Sigmoid colon (tissue), 4 donors: ENCODE measurements around the gene SLC15A1.

ENCODE experiments used
- CTCF ChIP-seq, 4 experiments: fragments of 450-650 bp in 3 of 4; fragments of 200-600 bp in 1 of 4; IDR thresholded peaks; one replicate each; pipeline ENCODE4 v1.5.1; 2016 to 2019; ENCODE audit warnings: antibody characterized with exemption in 4 of 4, mild to moderate bottlenecking in 3 of 4, moderate library complexity in 2 of 4
- EP300 ChIP-seq, 4 donors: sonication (generic); formaldehyde crosslinking; IDR thresholded peaks; one replicate each; pipeline ENCODE4 v1.6.1; 2017; ENCODE audit warnings: antibody characterized with exemption in 4 of 4
- POLR2A ChIP-seq, 2 donors: fragments of 450-650 bp; IDR thresholded peaks; one replicate each; pipeline ENCODE4 v1.6.1; 2016; ENCODE audit warnings: antibody characterized with exemption in 2 of 2, mild to moderate bottlenecking in 2 of 2, moderate library complexity in 2 of 2
- POLR2AphosphoS5 ChIP-seq, 4 donors: sonication (generic); formaldehyde crosslinking; IDR thresholded peaks; one replicate each; pipeline ENCODE4 v1.6.1; 2017; ENCODE audit warnings: antibody characterized with exemption in 4 of 4

GRCh38 chr13:98786023-98786422, 33.6 kb upstream of the SLC15A1 start:
- TF ChIP-seq CTCF (IDR thresholded peaks at IDR 0.05), result no peak
- no peak for TF ChIP-seq POLR2A (IDR thresholded peaks at IDR 0.05)
- no peak for TF ChIP-seq EP300 (IDR thresholded peaks at IDR 0.05)
- no peak for TF ChIP-seq POLR2AphosphoS5 (IDR thresholded peaks at IDR 0.05)
